ENCODE measurements around the gene ZFYVE21. TPM values are rescaled to one million over a fixed set of nuclear protein-coding genes. Genes with fewer than 3 reads are reported as not detected.

The ZFYVE21 gene
- total RNA-seq, 1 donor from 2014 or later: 44.0 TPM

DNA sequence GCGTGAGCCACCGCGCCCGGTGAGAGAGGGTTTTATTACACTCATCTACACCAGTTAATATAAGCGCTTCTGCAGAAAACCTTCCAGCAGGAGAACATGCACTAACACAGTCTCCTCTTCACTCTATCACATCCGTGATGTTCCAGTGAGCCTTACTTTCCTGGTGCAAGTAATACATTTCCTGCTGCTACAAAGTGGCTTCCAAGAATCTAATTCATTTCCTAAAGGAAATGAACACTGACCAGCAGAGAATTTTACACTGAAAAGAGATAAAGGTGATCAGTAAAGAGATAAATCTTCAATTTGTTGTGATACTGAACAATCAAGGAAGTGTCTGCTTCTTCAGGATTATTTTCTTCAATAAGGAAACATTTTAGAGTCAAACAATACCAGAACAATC is 39.5 kb downstream of the ZFYVE21 start:
- H3K4me1 Mint-ChIP-seq: peaks cover 5% of the 10 kb centered on the region
- no peaks in the 10 kb centered on the region for H3K9me3 Mint-ChIP-seq
- no peak for DNase-seq (ENCODE audit: low read depth, low spot score)
- no peak overlapping the region for H3K4me3 Mint-ChIP-seq
- TF ChIP-seq, protein P1, sequence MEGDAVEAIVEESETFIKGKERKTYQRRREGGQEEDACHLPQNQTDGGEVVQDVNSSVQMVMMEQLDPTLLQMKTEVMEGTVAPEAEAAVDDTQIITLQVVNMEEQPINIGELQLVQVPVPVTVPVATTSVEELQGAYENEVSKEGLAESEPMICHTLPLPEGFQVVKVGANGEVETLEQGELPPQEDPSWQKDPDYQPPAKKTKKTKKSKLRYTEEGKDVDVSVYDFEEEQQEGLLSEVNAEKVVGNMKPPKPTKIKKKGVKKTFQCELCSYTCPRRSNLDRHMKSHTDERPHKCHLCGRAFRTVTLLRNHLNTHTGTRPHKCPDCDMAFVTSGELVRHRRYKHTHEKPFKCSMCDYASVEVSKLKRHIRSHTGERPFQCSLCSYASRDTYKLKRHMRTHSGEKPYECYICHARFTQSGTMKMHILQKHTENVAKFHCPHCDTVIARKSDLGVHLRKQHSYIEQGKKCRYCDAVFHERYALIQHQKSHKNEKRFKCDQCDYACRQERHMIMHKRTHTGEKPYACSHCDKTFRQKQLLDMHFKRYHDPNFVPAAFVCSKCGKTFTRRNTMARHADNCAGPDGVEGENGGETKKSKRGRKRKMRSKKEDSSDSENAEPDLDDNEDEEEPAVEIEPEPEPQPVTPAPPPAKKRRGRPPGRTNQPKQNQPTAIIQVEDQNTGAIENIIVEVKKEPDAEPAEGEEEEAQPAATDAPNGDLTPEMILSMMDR (conservative IDR thresholded peaks at IDR 0.05): no peak
- H3K27ac Mint-ChIP-seq (ENCODE audit: unreplicated experiment): no peak overlapping the region
- no peaks in the 10 kb centered on the region for H3K27me3 Mint-ChIP-seq (ENCODE audit: low read depth)
- H3K36me3 Mint-ChIP-seq (ENCODE audit: low read depth): no peaks in the 10 kb centered on the region

GRCh38 chr14:103758059-103758776 is 42.6 kb downstream of the ZFYVE21 start:
- TF ChIP-seq, protein P1 (conservative IDR thresholded peaks at IDR 0.05): no peak
- Mint-ChIP-seq H3K9me3 (no peaks in the 10 kb centered on the region), H3K27me3 (ENCODE audit: low read depth) (no peaks in the 10 kb centered on the region), H3K4me1 (peaks cover 20% of the 10 kb centered on the region), H3K4me3 (no peak overlapping the region), H3K27ac (ENCODE audit: unreplicated experiment) (no peak overlapping the region), H3K36me3 (ENCODE audit: low read depth) (no peaks in the 10 kb centered on the region)
- no peak for DNase-seq (ENCODE audit: low read depth, low spot score)

- H3K27ac Mint-ChIP-seq (ENCODE audit: unreplicated experiment): no peak overlapping the region
- H3K9me3 Mint-ChIP-seq: peaks cover 5% of the 10 kb centered on the region
- H3K36me3 Mint-ChIP-seq (ENCODE audit: low read depth): no peaks in the 10 kb centered on the region
- H3K27me3 Mint-ChIP-seq (ENCODE audit: low read depth): no peaks in the 10 kb centered on the region
- no peak overlapping the region for H3K4me3 Mint-ChIP-seq
- TF ChIP-seq, protein P1 (conservative IDR thresholded peaks at IDR 0.05): no peak
- DNase-seq (ENCODE audit: low read depth, low spot score): no peak
- peaks cover 20% of the 10 kb centered on the region for H3K4me1 Mint-ChIP-seq
Observed at GRCh38 chr14:103762036-103762435, 46.4 kb downstream of the ZFYVE21 start.

DNA sequence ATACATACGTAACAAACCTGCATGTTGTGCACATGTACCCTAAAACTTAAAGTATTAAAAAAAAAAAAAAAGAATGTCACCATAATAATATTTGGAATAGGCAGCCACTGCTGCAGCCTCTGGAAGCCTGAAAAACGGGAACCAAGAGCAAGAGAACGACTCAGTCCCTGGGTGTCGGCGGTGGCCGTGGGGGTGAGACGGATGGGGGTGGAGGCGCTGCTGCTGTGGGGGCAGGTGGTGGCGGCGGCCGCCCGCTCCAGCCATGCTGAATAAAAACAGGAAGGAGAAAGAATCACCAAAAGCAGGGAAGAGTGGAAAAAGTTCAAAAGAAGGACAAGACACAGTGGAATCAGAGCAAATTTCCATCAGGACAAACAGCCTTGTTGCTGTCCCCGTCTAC is 46.9 kb downstream of the ZFYVE21 start:
- H3K27ac Mint-ChIP-seq (ENCODE audit: unreplicated experiment): peak overlapping the region; percentile 43
- no peak overlapping the region for H3K4me3 Mint-ChIP-seq
- DNase-seq (ENCODE audit: low read depth, low spot score): no peak
- peaks cover 20% of the 10 kb centered on the region for H3K4me1 Mint-ChIP-seq
- no peaks in the 10 kb centered on the region for H3K27me3 Mint-ChIP-seq (ENCODE audit: low read depth)
- no peaks in the 10 kb centered on the region for H3K36me3 Mint-ChIP-seq (ENCODE audit: low read depth)
- TF ChIP-seq, protein P1 (conservative IDR thresholded peaks at IDR 0.05): no peak
- peaks cover 5% of the 10 kb centered on the region for H3K9me3 Mint-ChIP-seq

DNA sequence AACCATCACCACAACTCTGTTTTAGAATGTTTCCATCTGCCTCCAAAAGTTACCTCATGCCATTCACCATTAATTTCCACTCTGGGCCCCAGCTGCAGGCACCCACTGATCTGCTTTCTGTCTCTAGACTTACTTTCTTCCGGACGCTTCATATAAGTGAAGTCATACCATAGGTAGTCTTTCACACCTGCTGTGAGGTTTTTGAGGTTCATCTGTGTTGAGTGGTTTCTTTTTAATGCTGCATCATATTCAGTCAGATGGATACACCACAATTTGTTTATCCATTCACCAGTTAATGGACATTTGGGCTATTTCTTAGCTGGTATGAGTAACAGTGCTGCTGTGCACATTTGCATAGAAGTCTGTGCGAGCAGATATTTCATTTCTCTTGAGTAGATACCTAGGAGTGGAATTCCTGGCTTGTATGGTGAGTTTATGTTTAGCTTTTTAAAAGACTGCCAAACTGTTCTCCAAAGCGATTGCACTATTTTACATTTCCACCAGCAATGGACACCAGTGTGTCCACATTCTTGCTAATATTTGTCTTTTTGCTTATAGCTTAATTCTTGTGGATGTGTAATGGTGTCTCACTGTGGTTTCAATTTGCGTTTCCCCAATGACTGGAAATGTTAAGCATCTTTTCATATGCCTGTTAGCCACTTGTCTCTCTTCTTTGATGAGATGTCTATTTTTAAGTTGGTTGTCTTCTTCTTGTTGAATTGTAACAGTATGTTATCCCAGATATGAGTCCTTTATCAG is 48.3 kb downstream of the ZFYVE21 start:
- no peak overlapping the region for H3K4me3 Mint-ChIP-seq
- DNase-seq (ENCODE audit: low read depth, low spot score): no peak
- no peak overlapping the region for H3K27ac Mint-ChIP-seq (ENCODE audit: unreplicated experiment)
- peaks cover 5% of the 10 kb centered on the region for H3K9me3 Mint-ChIP-seq
- no peaks in the 10 kb centered on the region for H3K27me3 Mint-ChIP-seq (ENCODE audit: low read depth)
- peaks cover 20% of the 10 kb centered on the region for H3K4me1 Mint-ChIP-seq
- TF ChIP-seq, protein P1 (conservative IDR thresholded peaks at IDR 0.05): no peak
- H3K36me3 Mint-ChIP-seq (ENCODE audit: low read depth): no peaks in the 10 kb centered on the region

Data from neural crest cell (in vitro differentiated cells).